Duodenal mucosa (tissue), 2 donors: ENCODE measurements around the gene CCIN.

Experiments used
- H3K27ac ChIP-seq: one replicate; pipeline ENCODE4 v1.7.0; 2013; ENCODE audit warnings: low read depth, low read length
- H3K27me3 ChIP-seq, 2 donors: one replicate each; pipeline ENCODE4 v1.7.0; 2013; ENCODE audit warnings: low read length in 2 of 2, control low read depth in 1 of 2; ENCODE audit not compliant: insufficient read depth in 2 of 2, control insufficient read depth in 1 of 2
- H3K36me3 ChIP-seq, 2 donors: one replicate each; pipeline ENCODE4 v1.7.0; 2013; ENCODE audit warnings: low read length in 2 of 2, control low read depth in 1 of 2; ENCODE audit not compliant: insufficient read depth in 2 of 2, control insufficient read depth in 1 of 2
- H3K4me1 ChIP-seq, 2 donors: one replicate each; pipeline ENCODE4 v1.7.0; 2013; ENCODE audit warnings: low read length in 2 of 2, control low read depth in 1 of 2; ENCODE audit not compliant: insufficient read depth in 2 of 2, control insufficient read depth in 1 of 2
- H3K4me3 ChIP-seq, 2 donors: one replicate each; pipeline ENCODE4 v1.7.0; 2013; ENCODE audit warnings: low read length in 2 of 2, low read depth in 1 of 2
- H3K9ac ChIP-seq, 2 donors: one replicate each; pipeline ENCODE4 v1.7.0; 2013; ENCODE audit warnings: low read length in 2 of 2, low read depth in 1 of 2
- H3K9me3 ChIP-seq, 2 donors: one replicate each; pipeline ENCODE4 v1.7.0; 2013; ENCODE audit warnings: low read length in 2 of 2, control low read depth in 1 of 2; ENCODE audit not compliant: control insufficient read depth in 1 of 2

Gene CCIN

DNA sequence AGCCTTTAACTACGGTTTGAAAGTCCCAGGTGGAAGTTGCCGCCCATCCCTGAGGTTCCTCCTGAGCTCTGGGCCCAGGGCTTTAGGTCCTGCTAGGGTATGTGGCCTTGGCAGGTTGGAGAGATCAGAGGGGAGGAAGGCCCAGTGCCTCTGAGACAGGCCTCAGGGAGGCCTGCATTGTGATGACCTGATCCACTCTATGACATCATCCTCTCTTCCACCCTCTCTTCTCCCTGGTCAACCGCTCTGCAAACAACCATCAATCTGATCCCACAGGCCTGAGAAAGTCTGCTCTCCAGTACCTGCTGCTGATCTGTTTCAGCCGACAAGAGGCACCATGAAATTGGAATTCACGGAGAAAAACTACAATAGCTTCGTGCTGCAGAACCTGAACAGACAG, at the start of gene CCIN:
Gene CCIN (plus strand): TSS at position 223 of the 400 bp plus-strand sequence. CDS start 115 bp downstream, at position 338.
- peaks cover 0 to 3% of the 10 kb centered on the region in 2 donors for H3K4me1 ChIP-seq
- H3K4me3 ChIP-seq, result no peak within 1 kb of the TSS
- no peaks in the 10 kb centered on the region for H3K27me3 ChIP-seq
- no peak within 1 kb of the TSS for H3K9ac ChIP-seq
- H3K27ac ChIP-seq, result no peak within 1 kb of the TSS
- no peaks in the 10 kb centered on the region for H3K36me3 ChIP-seq
- H3K9me3 ChIP-seq, result no peaks in the 10 kb centered on the region

DNA sequence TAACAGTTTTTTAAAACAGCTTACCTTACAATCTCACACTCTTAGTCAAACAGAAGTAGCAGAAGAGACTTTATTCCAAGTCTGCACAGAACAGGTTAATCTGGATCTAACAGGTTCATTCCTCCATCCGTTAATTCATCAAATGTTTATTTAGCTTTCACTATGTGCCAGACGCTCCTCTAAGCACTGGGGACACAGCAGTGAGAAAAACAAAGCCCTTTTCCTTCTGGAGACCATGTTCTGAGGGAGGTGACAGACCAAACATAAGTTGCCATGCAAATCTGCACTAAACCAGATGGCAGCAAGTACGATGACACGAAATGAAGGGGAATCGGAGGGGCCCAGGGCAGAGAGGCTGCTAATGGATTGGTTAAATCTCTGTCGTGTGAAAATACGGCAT, 49.7 kb upstream of the CCIN start:
- no peak overlapping the region for H3K4me3 ChIP-seq
- H3K9me3 ChIP-seq, result no peaks in the 10 kb centered on the region
- H3K27me3 ChIP-seq, result no peaks in the 10 kb centered on the region
- peaks cover 0 to 8% of the 10 kb centered on the region in 2 donors for H3K36me3 ChIP-seq
- no peaks in the 10 kb centered on the region for H3K4me1 ChIP-seq
- H3K9ac ChIP-seq, result no peak overlapping the region
- no peak overlapping the region for H3K27ac ChIP-seq

DNA sequence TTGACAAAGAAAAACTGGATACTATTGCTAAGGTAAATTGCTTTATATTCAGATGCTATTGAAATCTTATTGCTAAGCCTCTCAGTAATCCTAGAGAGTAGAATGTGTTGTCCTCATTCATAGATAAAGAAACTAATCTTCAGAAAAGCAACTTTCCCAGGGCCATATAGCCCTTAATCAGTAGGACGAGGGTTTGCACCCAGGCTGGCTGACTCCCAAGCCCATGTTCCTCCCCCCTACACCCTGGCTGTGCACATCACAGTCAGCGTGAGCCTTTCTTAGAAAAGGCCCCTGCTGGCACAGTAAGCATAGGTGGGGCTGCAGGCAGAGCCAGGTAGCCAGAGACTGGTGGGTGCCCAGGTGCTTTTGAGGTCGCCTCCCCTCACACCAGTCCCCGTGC, 48.5 kb upstream of the CCIN start:
- no peak overlapping the region for H3K27ac ChIP-seq
- H3K27me3 ChIP-seq, result no peaks in the 10 kb centered on the region
- peaks cover 0 to 8% of the 10 kb centered on the region in 2 donors for H3K36me3 ChIP-seq
- no peaks in the 10 kb centered on the region for H3K9me3 ChIP-seq
- peaks cover 5 to 10% of the 10 kb centered on the region in 2 donors for H3K4me1 ChIP-seq
- H3K4me3 ChIP-seq, result no peak overlapping the region
- H3K9ac ChIP-seq, result no peak overlapping the region

DNA sequence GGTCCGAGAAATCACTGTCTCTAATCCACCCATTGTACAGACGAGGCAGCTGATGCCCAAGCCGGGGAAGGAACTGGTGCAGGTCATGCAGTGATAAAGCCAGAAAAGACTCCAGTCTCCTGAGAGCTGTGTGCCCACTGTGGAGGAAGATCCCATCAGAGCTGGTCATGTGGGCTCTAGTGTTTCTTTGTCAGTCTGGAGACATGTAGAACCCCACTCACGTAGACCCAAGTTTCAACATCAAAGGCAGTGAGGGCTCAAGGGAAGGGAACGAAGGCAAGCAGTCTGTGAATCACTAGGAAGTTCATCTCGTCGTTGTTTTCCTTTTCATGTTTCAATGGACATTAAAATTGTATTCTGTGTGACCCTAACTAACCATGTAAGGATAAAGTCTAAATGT, 47.2 kb upstream of the CCIN start:
- Histone ChIP-seq H3K4me1 (peaks cover 18 to 22% of the 10 kb centered on the region in 2 donors), H3K9ac (no peak overlapping the region), H3K27ac (no peak overlapping the region), H3K27me3 (no peaks in the 10 kb centered on the region), H3K9me3 (no peaks in the 10 kb centered on the region), H3K36me3 (peaks cover 0 to 8% of the 10 kb centered on the region in 2 donors), H3K4me3 (no peak overlapping the region)

DNA sequence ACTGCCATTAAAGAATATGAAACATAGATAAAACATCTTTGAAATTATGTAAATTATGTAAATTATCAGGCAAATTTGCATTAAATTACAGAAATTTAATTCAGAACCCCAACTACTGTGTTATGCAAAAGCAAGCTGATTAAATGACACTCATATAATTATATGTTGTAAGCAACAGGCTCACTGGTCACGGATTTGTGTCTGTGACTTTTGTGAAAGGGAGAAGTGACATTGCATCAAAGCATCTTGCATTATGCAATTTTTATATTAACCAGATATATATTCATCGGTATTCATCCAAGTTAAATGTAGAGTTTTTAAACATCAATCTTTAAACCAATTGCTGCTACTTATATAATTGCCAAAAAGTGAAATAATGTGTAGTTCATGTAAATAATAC, 45.7 kb upstream of the CCIN start:
- Histone ChIP-seq H3K4me3 (no peak overlapping the region), H3K9ac (no peak overlapping the region), H3K27ac (no peak overlapping the region), H3K36me3 (peaks cover 0 to 8% of the 10 kb centered on the region in 2 donors), H3K27me3 (no peaks in the 10 kb centered on the region), H3K4me1 (peaks cover 28 to 36% of the 10 kb centered on the region in 2 donors), H3K9me3 (no peaks in the 10 kb centered on the region)

DNA sequence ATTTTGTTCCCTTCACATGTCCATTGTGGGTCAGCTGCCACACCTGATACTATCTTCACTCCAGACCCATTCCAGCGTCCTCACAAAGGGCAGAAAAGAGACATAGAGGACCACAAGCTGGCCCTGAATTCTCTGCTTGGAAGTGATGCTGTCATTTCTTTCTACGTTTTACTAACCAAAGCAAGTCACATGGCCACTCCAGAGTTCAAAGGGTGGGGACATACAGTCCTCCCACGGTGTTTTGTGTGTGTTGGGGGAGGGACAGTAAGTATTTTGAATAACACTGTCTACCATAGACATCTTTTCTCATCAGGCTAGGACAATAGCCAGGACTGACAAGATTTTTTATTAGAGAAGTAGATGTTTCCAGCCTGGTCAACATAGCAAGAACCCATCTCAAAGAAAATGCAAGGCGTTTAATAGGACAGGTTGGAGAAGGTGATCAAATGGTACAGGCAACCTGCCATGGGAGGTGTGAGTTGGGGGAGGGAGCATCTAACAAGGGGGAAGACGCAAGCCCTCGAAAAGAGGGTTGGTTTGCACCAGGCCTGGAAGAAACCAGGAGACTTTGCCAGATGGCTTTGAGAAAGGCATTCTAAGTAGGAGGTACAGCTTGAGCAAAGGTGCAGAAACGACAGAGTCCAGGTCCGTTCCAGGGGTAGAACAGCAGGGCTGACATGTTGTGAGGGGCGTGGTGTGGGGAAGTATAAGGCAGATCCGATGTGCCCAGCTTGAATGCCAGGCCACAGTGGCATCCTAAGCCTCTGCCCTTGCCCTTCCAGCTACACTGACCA, 43.9 kb upstream of the CCIN start:
- Histone ChIP-seq H3K27me3 (no peaks in the 10 kb centered on the region), H3K9me3 (no peaks in the 10 kb centered on the region), H3K9ac (no peak overlapping the region), H3K4me3 (no peak overlapping the region), H3K27ac (no peak overlapping the region), H3K4me1 (peaks cover 28 to 36% of the 10 kb centered on the region in 2 donors), H3K36me3 (peaks cover 0 to 8% of the 10 kb centered on the region in 2 donors)

DNA sequence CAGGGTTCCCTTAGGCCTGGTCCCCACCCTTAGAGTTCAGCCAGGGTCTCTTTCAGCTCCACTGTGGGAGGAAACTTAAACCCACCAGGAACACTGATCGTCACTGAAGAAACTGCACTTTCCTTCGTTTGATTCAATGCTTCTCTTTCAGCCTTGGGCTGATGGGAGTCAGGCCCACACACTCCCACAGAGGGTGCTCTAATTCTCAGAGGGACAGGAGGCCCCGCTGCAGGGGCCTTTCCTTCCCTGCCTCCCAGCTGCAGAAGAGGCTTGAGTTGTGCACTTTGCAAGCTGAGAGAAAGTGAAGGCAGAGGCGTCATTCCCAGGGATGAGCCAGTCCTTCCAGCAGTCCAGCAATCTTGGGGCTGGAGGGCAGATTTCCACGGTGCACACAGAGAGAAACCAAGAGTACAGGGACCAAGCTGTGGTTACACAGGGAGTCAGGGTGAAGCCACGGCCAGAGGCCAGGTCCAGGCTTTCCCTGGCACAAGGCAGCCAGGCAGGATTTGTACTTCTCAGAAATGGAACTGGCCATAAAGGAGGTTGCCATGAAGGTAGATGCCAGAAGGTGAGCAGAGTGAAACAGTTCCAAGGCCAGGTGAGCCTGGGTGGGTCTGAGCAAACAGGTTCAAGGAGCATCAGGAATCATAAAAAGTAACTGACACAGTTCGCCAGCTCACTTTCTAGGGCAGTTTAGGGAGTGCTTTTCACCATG, 43.0 kb upstream of the CCIN start:
- Histone ChIP-seq H3K4me1 (peaks cover 28 to 36% of the 10 kb centered on the region in 2 donors), H3K36me3 (peaks cover 0 to 8% of the 10 kb centered on the region in 2 donors), H3K9me3 (no peaks in the 10 kb centered on the region), H3K27ac (no peak overlapping the region), H3K9ac (no peak overlapping the region), H3K27me3 (no peaks in the 10 kb centered on the region), H3K4me3 (peak overlapping the region in 1 of 2 donors; percentile 8)

DNA sequence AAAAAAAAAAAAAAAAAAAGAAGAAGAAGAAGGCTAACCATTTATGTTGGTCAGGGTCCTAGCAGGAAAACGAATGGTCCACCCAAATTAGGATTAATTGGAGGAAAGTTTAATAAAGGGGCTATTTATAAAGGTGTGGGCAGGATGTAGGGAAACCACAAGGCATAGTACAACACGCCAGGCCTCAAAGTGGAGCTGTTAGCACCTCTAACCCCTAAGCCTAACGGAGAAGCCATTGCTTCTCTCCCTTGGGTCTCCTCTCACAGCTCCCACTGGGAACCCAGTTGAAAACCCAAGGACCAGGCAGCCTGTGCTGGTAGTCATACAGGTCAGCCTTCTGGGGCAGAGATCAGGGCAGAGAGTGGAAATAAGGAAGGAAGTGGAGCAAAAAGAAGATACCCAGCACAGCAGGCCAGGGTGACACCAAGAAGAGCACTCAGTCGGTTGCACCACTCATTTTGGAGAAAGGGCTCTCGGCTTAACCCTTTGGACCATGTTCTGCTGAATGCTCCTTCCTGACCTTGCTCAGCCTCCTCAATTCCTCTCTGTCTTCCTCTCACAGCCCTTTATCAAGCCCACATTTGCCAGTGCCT, 41.4 kb upstream of the CCIN start:
- no peaks in the 10 kb centered on the region for H3K27me3 ChIP-seq
- no peak overlapping the region for H3K27ac ChIP-seq
- peaks cover 28 to 36% of the 10 kb centered on the region in 2 donors for H3K4me1 ChIP-seq
- no peaks in the 10 kb centered on the region for H3K9me3 ChIP-seq
- H3K9ac ChIP-seq, result no peak overlapping the region
- H3K4me3 ChIP-seq, result no peak overlapping the region
- peaks cover 0 to 2% of the 10 kb centered on the region in 2 donors for H3K36me3 ChIP-seq

DNA sequence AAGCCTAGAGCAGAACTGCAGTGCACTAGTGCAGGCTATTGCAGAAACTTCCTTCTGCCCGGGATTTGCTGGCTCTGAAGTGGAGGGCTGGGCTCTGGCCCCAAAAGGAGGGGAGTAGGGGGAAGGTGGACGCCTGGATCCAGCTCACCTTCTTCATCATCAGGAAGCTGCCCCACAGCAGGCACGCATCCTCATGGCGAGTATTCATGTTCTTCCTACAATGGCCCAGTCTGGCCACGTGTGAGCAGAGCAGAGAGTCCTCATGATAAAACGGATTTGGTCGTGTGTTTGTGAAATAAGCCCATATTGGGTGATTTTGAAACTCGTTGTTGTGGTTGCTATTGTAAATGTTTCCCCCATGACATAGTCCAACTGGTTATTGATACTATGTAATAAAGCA, 40.8 kb upstream of the CCIN start:
- Histone ChIP-seq H3K27me3 (no peaks in the 10 kb centered on the region), H3K9me3 (no peaks in the 10 kb centered on the region), H3K4me3 (no peak overlapping the region), H3K36me3 (no peaks in the 10 kb centered on the region), H3K9ac (no peak overlapping the region), H3K4me1 (peaks cover 28 to 36% of the 10 kb centered on the region in 2 donors), H3K27ac (no peak overlapping the region)

DNA sequence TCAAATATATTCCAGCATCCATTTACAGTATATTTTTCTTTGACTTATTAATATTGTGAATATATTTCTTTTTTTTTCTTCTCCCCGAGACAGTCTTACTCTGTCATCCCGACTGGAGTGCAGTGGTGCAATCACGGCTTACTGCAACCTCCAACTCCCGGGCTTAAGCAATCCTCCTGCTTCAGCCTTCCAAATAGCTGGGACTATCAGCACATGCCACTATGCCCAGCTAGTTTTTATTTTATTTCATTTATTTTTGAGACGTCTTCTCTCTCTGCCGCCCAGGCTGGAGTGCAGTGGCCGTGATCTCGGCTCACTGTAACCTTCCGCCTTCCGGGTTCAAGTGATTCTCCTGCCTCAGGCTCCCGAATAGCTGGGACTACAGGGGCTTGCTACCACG, 40.0 kb upstream of the CCIN start:
- H3K9ac ChIP-seq, result no peak overlapping the region
- no peak overlapping the region for H3K4me3 ChIP-seq
- no peak overlapping the region for H3K27ac ChIP-seq
- no peaks in the 10 kb centered on the region for H3K27me3 ChIP-seq
- H3K9me3 ChIP-seq, result no peaks in the 10 kb centered on the region
- H3K36me3 ChIP-seq, result no peaks in the 10 kb centered on the region
- peaks cover 28 to 36% of the 10 kb centered on the region in 2 donors for H3K4me1 ChIP-seq
